Measurements from ENCODE around the gene DSTYK.

Gene DSTYK

DNA sequence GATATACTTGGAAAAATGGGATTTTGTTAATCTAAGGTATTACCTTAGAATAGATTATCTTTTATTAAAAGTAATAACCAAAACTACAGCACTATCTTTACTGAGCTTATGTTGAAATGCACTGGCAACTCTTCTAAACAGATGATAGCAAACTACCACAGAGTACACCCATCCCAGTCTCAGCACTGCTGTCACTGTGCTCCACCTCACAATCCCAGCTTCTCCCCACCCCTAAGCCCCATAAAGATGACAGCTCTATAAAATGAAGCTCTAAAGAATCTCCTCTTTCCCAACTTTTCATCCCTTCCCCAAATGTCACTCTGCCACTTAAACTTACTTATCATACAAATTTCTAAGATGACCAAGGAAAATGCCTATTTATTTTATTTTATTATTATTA is 6.4 kb downstream of the DSTYK start:
- Histone ChIP-seq H3K9me3 (ENCODE audit: control extremely low read depth in 1 of 5, control insufficient read depth in 4 of 5, insufficient read depth in 2 of 5, low read depth in 1 of 5, low read length in 4 of 5) (no peaks in the 10 kb centered on the region), H3K27ac (ENCODE audit: insufficient read depth in 1 of 2, low read depth in 1 of 2, low read length in 2 of 2, poor library complexity in 1 of 2, severe bottlenecking in 2 of 2) (no peak overlapping the region), H3K4me3 (ENCODE audit: control insufficient read depth in 1 of 7, extremely low read depth in 1 of 7, insufficient read depth in 4 of 7, low read depth in 2 of 7, low read length in 6 of 7) (no peak overlapping the region), H3K36me3 (ENCODE audit: control insufficient read depth in 4 of 4, insufficient read depth in 4 of 4, low read length in 3 of 4) (no peaks in the 10 kb centered on the region), H3K4me1 (ENCODE audit: control extremely low read depth in 1 of 4, control insufficient read depth in 4 of 4, insufficient read depth in 4 of 4, low read length in 3 of 4) (peaks cover 0 to 13% (median 5%) of the 10 kb centered on the region in 4 experiments), H3K27me3 (replicated peaks in 2 of 5; ENCODE audit: control insufficient read depth in 4 of 5, insufficient read depth in 5 of 5, low read length in 4 of 5) (no peaks in the 10 kb centered on the region)
- ChIA-PET POLR2A (no interaction called here), CTCF (interaction anchor here (1.0 to 2.0 kb wide), 7 partner anchors 9 to 57 kb away, joined by 3 to 5 read pairs (median 4); no protein-coding TSS in a partner anchor)
- no peak for DNase-seq

DNA sequence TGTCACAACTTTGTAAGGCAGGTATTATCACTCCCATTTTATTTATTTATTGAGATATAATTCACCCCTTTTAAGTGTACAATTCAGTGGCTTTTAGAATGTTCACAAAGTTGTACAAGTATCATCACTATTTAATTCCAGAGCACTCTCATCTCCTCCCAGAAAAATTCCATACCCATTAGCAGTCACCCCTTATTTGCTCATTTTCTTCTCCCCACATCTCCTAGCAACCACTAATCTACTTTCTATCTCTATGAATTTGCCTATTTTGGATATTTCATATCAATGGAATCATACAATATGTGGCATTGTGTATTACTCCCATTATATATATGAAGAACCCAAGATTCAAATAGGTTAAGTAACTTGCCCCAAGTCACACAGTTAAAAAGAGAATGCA is 7.0 kb downstream of the DSTYK start:
- H3K36me3 ChIP-seq (ENCODE audit: control insufficient read depth in 4 of 4, insufficient read depth in 4 of 4, low read length in 3 of 4): no peaks in the 10 kb centered on the region
- peaks cover 0 to 13% (median 3%) of the 10 kb centered on the region in 4 experiments for H3K4me1 ChIP-seq (ENCODE audit: control extremely low read depth in 1 of 4, control insufficient read depth in 4 of 4, insufficient read depth in 4 of 4, low read length in 3 of 4)
- H3K4me3 ChIP-seq (ENCODE audit: control insufficient read depth in 1 of 7, extremely low read depth in 1 of 7, insufficient read depth in 4 of 7, low read depth in 2 of 7, low read length in 6 of 7): no peak overlapping the region
- no peak overlapping the region for H3K27ac ChIP-seq (ENCODE audit: insufficient read depth in 1 of 2, low read depth in 1 of 2, low read length in 2 of 2, poor library complexity in 1 of 2, severe bottlenecking in 2 of 2)
- DNase-seq: no peak
- ChIA-PET POLR2A (no interaction called here), CTCF (interaction anchor here (0.8 to 2.0 kb wide), 5 partner anchors 9 to 51 kb away, joined by 3 to 5 read pairs (median 4); no protein-coding TSS in a partner anchor)
- H3K9me3 ChIP-seq (ENCODE audit: control extremely low read depth in 1 of 5, control insufficient read depth in 4 of 5, insufficient read depth in 2 of 5, low read depth in 1 of 5, low read length in 4 of 5): no peaks in the 10 kb centered on the region
- no peaks in the 10 kb centered on the region for H3K27me3 ChIP-seq (replicated peaks in 2 of 5; ENCODE audit: control insufficient read depth in 4 of 5, insufficient read depth in 5 of 5, low read length in 4 of 5)

- Histone ChIP-seq H3K36me3 (ENCODE audit: control insufficient read depth in 4 of 4, insufficient read depth in 4 of 4, low read length in 3 of 4) (peaks cover 0 to 2% (median 0%) of the 10 kb centered on the region in 4 experiments), H3K9me3 (ENCODE audit: control extremely low read depth in 1 of 5, control insufficient read depth in 4 of 5, insufficient read depth in 2 of 5, low read depth in 1 of 5, low read length in 4 of 5) (no peaks in the 10 kb centered on the region), H3K4me1 (ENCODE audit: control extremely low read depth in 1 of 4, control insufficient read depth in 4 of 4, insufficient read depth in 4 of 4, low read length in 3 of 4) (peaks cover 0 to 13% (median 3%) of the 10 kb centered on the region in 4 experiments), H3K27me3 (replicated peaks in 2 of 5; ENCODE audit: control insufficient read depth in 4 of 5, insufficient read depth in 5 of 5, low read length in 4 of 5) (no peaks in the 10 kb centered on the region), H3K4me3 (ENCODE audit: control insufficient read depth in 1 of 7, extremely low read depth in 1 of 7, insufficient read depth in 4 of 7, low read depth in 2 of 7, low read length in 6 of 7) (no peak overlapping the region), H3K27ac (ENCODE audit: insufficient read depth in 1 of 2, low read depth in 1 of 2, low read length in 2 of 2, poor library complexity in 1 of 2, severe bottlenecking in 2 of 2) (no peak overlapping the region)
- 89% methylated on average over 6 of the region's 7 CpGs for WGBS (ENCODE audit: insufficient coverage)
- ChIA-PET POLR2A (no interaction called here), CTCF (interaction anchor here (0.6 to 2.0 kb wide), 7 partner anchors 11 to 71 kb away, joined by 3 to 8 read pairs (median 4); partner anchors contain the start of gene DSTYK)
- no peak for DNase-seq
Measured at GRCh38 chr1:205199931-205200299, 11.6 kb downstream of the DSTYK start.

- H3K36me3 ChIP-seq (ENCODE audit: control insufficient read depth in 4 of 4, insufficient read depth in 4 of 4, low read length in 3 of 4): peaks cover 0 to 2% (median 0%) of the 10 kb centered on the region in 4 experiments
- ChIA-PET POLR2A (no interaction called here), CTCF (interaction anchor here (0.6 to 2.0 kb wide), 8 partner anchors 11 to 71 kb away, joined by 3 to 8 read pairs (median 4); partner anchors contain the start of gene DSTYK)
- WGBS (ENCODE audit: insufficient coverage): 75% methylated on average over 5 of the region's 9 CpGs
- no peak for DNase-seq
- H3K27ac ChIP-seq (ENCODE audit: insufficient read depth in 1 of 2, low read depth in 1 of 2, low read length in 2 of 2, poor library complexity in 1 of 2, severe bottlenecking in 2 of 2): no peak overlapping the region
- no peaks in the 10 kb centered on the region for H3K9me3 ChIP-seq (ENCODE audit: control extremely low read depth in 1 of 5, control insufficient read depth in 4 of 5, insufficient read depth in 2 of 5, low read depth in 1 of 5, low read length in 4 of 5)
- no peak overlapping the region for H3K4me3 ChIP-seq (ENCODE audit: control insufficient read depth in 1 of 7, extremely low read depth in 1 of 7, insufficient read depth in 4 of 7, low read depth in 2 of 7, low read length in 6 of 7)
- peaks cover 0 to 12% (median 3%) of the 10 kb centered on the region in 4 experiments for H3K4me1 ChIP-seq (ENCODE audit: control extremely low read depth in 1 of 4, control insufficient read depth in 4 of 4, insufficient read depth in 4 of 4, low read length in 3 of 4)
- H3K27me3 ChIP-seq (replicated peaks in 2 of 5; ENCODE audit: control insufficient read depth in 4 of 5, insufficient read depth in 5 of 5, low read length in 4 of 5): no peaks in the 10 kb centered on the region
Measured at GRCh38 chr1:205199090-205199930, 12.2 kb downstream of the DSTYK start.

GRCh38 chr1:205192287-205192686 is 19.2 kb downstream of the DSTYK start:
- ChIA-PET CTCF (no interaction called here), POLR2A (interaction anchor here (0.8 to 1.2 kb wide), 2 partner anchors 9 to 19 kb away, joined by 3 read pairs; partner anchors contain the start of gene DSTYK)
- DNase-seq: no peak
- Histone ChIP-seq H3K27ac (ENCODE audit: insufficient read depth in 1 of 2, low read depth in 1 of 2, low read length in 2 of 2, poor library complexity in 1 of 2, severe bottlenecking in 2 of 2) (no peak overlapping the region), H3K27me3 (replicated peaks in 2 of 5; ENCODE audit: control insufficient read depth in 4 of 5, insufficient read depth in 5 of 5, low read length in 4 of 5) (no peaks in the 10 kb centered on the region), H3K9me3 (ENCODE audit: control extremely low read depth in 1 of 5, control insufficient read depth in 4 of 5, insufficient read depth in 2 of 5, low read depth in 1 of 5, low read length in 4 of 5) (no peaks in the 10 kb centered on the region), H3K4me1 (ENCODE audit: control extremely low read depth in 1 of 4, control insufficient read depth in 4 of 4, insufficient read depth in 4 of 4, low read length in 3 of 4) (peaks cover 4 to 20% (median 13%) of the 10 kb centered on the region in 4 experiments), H3K36me3 (ENCODE audit: control insufficient read depth in 4 of 4, insufficient read depth in 4 of 4, low read length in 3 of 4) (peaks cover 0 to 4% (median 1%) of the 10 kb centered on the region in 4 experiments), H3K4me3 (ENCODE audit: control insufficient read depth in 1 of 7, extremely low read depth in 1 of 7, insufficient read depth in 4 of 7, low read depth in 2 of 7, low read length in 6 of 7) (no peak overlapping the region)
- WGBS (ENCODE audit: insufficient coverage): 100% methylated on average over 4 of the region's 8 CpGs

GRCh38 chr1:205191622-205192021 is 19.9 kb downstream of the DSTYK start:
- POLR2A ChIA-PET: interaction anchor here (0.8 to 1.2 kb wide), 2 partner anchors 10 to 20 kb away, joined by 3 read pairs; partner anchors contain the start of gene DSTYK
- Histone ChIP-seq H3K9me3 (ENCODE audit: control extremely low read depth in 1 of 5, control insufficient read depth in 4 of 5, insufficient read depth in 2 of 5, low read depth in 1 of 5, low read length in 4 of 5) (no peaks in the 10 kb centered on the region), H3K27me3 (replicated peaks in 2 of 5; ENCODE audit: control insufficient read depth in 4 of 5, insufficient read depth in 5 of 5, low read length in 4 of 5) (no peaks in the 10 kb centered on the region), H3K4me3 (ENCODE audit: control insufficient read depth in 1 of 7, extremely low read depth in 1 of 7, insufficient read depth in 4 of 7, low read depth in 2 of 7, low read length in 6 of 7) (no peak overlapping the region), H3K36me3 (ENCODE audit: control insufficient read depth in 4 of 4, insufficient read depth in 4 of 4, low read length in 3 of 4) (peaks cover 0 to 5% (median 1%) of the 10 kb centered on the region in 4 experiments), H3K27ac (ENCODE audit: insufficient read depth in 1 of 2, low read depth in 1 of 2, low read length in 2 of 2, poor library complexity in 1 of 2, severe bottlenecking in 2 of 2) (no peak overlapping the region), H3K4me1 (ENCODE audit: control extremely low read depth in 1 of 4, control insufficient read depth in 4 of 4, insufficient read depth in 4 of 4, low read length in 3 of 4) (peaks cover 9 to 26% (median 13%) of the 10 kb centered on the region in 4 experiments)
- CTCF ChIA-PET: interaction anchor here (1.5 to 1.9 kb wide), 2 partner anchors 30 to 52 kb away, joined by 3 to 4 read pairs; no protein-coding TSS in a partner anchor
- WGBS (ENCODE audit: insufficient coverage): 50% methylated on average over 1 of the region's 2 CpGs
- DNase-seq: no peak

Data from common myeloid progenitor, CD34-positive (primary cell).